Tibial nerve (tissue), 4 donors: ENCODE data around the gene DERL3.

Experiments used
- EP300 ChIP-seq, 2 donors: sonication (generic); formaldehyde crosslinking; IDR thresholded peaks; one replicate each; pipeline ENCODE4 v1.6.1; 2017; ENCODE audit warnings: antibody characterized with exemption in 2 of 2, mild to moderate bottlenecking in 1 of 2
- POLR2A ChIP-seq, 2 donors: fragments of 450-650 bp; IDR thresholded peaks; one replicate each; pipeline ENCODE4 v1.6.1; 2017; ENCODE audit warnings: antibody characterized with exemption in 2 of 2, mild to moderate bottlenecking in 2 of 2, moderate library complexity in 2 of 2
- TF ChIP-seq, protein P1 (sequence below), 5 experiments: fragments of 200-600 bp in 3 of 5; fragments of 450-650 bp in 2 of 5; sonication (generic) in 3 of 5; IDR thresholded peaks; one replicate each; pipeline ENCODE4 v1.5.1; 2016 to 2019; ENCODE audit warnings: antibody characterized with exemption in 5 of 5, mild to moderate bottlenecking in 3 of 5, moderate library complexity in 2 of 5

GRCh38 chr22:23833911-23834317 lies 4.9 kb downstream of the DERL3 start:
- TF ChIP-seq, protein P1, sequence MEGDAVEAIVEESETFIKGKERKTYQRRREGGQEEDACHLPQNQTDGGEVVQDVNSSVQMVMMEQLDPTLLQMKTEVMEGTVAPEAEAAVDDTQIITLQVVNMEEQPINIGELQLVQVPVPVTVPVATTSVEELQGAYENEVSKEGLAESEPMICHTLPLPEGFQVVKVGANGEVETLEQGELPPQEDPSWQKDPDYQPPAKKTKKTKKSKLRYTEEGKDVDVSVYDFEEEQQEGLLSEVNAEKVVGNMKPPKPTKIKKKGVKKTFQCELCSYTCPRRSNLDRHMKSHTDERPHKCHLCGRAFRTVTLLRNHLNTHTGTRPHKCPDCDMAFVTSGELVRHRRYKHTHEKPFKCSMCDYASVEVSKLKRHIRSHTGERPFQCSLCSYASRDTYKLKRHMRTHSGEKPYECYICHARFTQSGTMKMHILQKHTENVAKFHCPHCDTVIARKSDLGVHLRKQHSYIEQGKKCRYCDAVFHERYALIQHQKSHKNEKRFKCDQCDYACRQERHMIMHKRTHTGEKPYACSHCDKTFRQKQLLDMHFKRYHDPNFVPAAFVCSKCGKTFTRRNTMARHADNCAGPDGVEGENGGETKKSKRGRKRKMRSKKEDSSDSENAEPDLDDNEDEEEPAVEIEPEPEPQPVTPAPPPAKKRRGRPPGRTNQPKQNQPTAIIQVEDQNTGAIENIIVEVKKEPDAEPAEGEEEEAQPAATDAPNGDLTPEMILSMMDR (IDR thresholded peaks at IDR 0.05) = no peak
- no peak for TF ChIP-seq EP300 (IDR thresholded peaks at IDR 0.05)
- TF ChIP-seq POLR2A (IDR thresholded peaks at IDR 0.05) = no peak
